Adrenal gland (tissue), 5 donors: ENCODE results near the gene COMT.

ENCODE experiments used
- CTCF ChIP-seq, 6 experiments: fragments of 450-650 bp in 4 of 6; fragments of 200-600 bp in 2 of 6; sonication (generic) in 1 of 6; IDR thresholded peaks; 1 replicate in 5 of 6; 2 replicates in 1 of 6; pipeline versions ENCODE4 v1.5.1 to v1.8.0; 2016 to 2021; ENCODE audit warnings: antibody characterized with exemption in 6 of 6, mild to moderate bottlenecking in 2 of 6, moderate library complexity in 1 of 6
- POLR2A ChIP-seq, 2 donors: fragments of 450-650 bp; IDR thresholded peaks; one replicate each; pipeline ENCODE4 v1.6.1; 2017; ENCODE audit warnings: antibody characterized with exemption in 2 of 2, mild to moderate bottlenecking in 2 of 2, moderate library complexity in 1 of 2
- donor health status: DM: no; HTN: no; CAD: no.

- TF ChIP-seq CTCF (IDR thresholded peaks at IDR 0.05): no peak
- TF ChIP-seq POLR2A (IDR thresholded peaks at IDR 0.05): no peak
Measured at GRCh38 chr22:20009018-20009491, 67.5 kb downstream of the COMT start.
